SJCRH30 (cell line): ENCODE data around the gene CEBPG. TPM values are rescaled to one million over a fixed set of nuclear protein-coding genes. Genes with fewer than 3 reads are reported as not detected.

Experiments used
- DNase-seq, 2 experiments: peaks; one replicate each; pipeline ENCODE4 v3.0.0-alpha.2; 2015 to 2020
- H3K27ac ChIP-seq: fragments of 250-450 bp; sonication (Bioruptor Pico); 2 replicates; pipeline ENCODE4 v1.5.1; 2020; ENCODE audit warnings: mild to moderate bottlenecking, moderate library complexity
- H3K27me3 ChIP-seq: fragments of 250-450 bp; sonication (Bioruptor Pico); 2 replicates; pipeline ENCODE4 v1.5.1; 2020; ENCODE audit warnings: mild to moderate bottlenecking, moderate library complexity
- H3K36me3 ChIP-seq: fragments of 250-450 bp; sonication (Bioruptor Pico); 2 replicates; pipeline ENCODE4 v1.5.1; 2020; ENCODE audit warnings: mild to moderate bottlenecking, moderate library complexity
- H3K4me1 ChIP-seq: fragments of 250-450 bp; sonication (Bioruptor Pico); 2 replicates; pipeline ENCODE4 v1.5.1; 2020; ENCODE audit warnings: mild to moderate bottlenecking, moderate library complexity
- H3K4me3 ChIP-seq: fragments of 250-450 bp; sonication (Bioruptor Pico); 2 replicates; pipeline ENCODE4 v1.5.1; 2020; ENCODE audit warnings: mild to moderate bottlenecking, moderate library complexity
- H3K9me3 ChIP-seq: fragments of 250-450 bp; sonication (Bioruptor Pico); replicated peaks from 2 replicates; pipeline ENCODE4 v1.5.1; 2020; ENCODE audit warnings: mild to moderate bottlenecking, moderate library complexity
- total RNA-seq: library from RNA; depleted of rRNA; stranded (reverse); fragments of >200 nt; shearing (Covaris generic); gene quantifications from 2 replicates; pipeline ENCODE4 v1.2.3, GENCODE V29; 2014

CEBPG gene
- total RNA-seq, 1 experiment from 2014 or later, result 36.6 TPM

DNA sequence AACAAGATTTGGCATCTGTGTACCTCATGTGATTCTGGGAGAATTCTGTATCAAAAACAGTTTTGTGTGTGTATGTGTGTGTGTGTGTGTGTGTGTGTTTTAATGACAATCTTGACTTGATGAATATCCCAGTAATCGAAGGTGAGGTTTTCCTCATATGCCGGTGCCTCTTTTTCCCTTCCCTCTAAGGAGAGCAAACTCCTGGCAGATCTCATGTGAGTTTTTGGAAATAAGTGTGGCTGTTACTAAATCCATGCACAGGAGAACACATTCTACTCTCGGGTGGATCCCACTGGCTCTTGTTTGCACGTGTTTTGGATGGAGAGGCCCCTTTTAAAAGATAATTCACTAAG, 29.0 kb upstream of the CEBPG start:
- Histone ChIP-seq H3K36me3 (no peaks in the 10 kb centered on the region), H3K4me3 (no peak overlapping the region), H3K9me3 (no peaks in the 10 kb centered on the region), H3K4me1 (peaks cover 9% of the 10 kb centered on the region; the same call in 1 of the 2 replicates), H3K27me3 (0 out of 2 replicates have a peak, but pooled peaks cover 5% of the 10 kb centered on the region), H3K27ac (no peak overlapping the region)
- DNase-seq, result no peak

GRCh38 chr19:33345163-33345562, 28.3 kb upstream of the CEBPG start:
- no peak overlapping the region for H3K4me3 ChIP-seq
- no peak for DNase-seq
- H3K9me3 ChIP-seq, result no peaks in the 10 kb centered on the region
- H3K27me3 ChIP-seq, result 0 out of 2 replicates have a peak, but pooled peaks cover 5% of the 10 kb centered on the region
- peaks cover 9% of the 10 kb centered on the region; the same call in 1 of the 2 replicates for H3K4me1 ChIP-seq
- no peak overlapping the region for H3K27ac ChIP-seq
- H3K36me3 ChIP-seq, result no peaks in the 10 kb centered on the region

GRCh38 chr19:33346665-33347064, 26.8 kb upstream of the CEBPG start:
- DNase-seq, result no peak
- Histone ChIP-seq H3K4me3 (no peak overlapping the region), H3K27me3 (0 out of 2 replicates have a peak, but pooled peaks cover 5% of the 10 kb centered on the region), H3K4me1 (peaks cover 9% of the 10 kb centered on the region; the same call in 1 of the 2 replicates), H3K9me3 (no peaks in the 10 kb centered on the region), H3K27ac (no peak overlapping the region), H3K36me3 (no peaks in the 10 kb centered on the region)

DNA sequence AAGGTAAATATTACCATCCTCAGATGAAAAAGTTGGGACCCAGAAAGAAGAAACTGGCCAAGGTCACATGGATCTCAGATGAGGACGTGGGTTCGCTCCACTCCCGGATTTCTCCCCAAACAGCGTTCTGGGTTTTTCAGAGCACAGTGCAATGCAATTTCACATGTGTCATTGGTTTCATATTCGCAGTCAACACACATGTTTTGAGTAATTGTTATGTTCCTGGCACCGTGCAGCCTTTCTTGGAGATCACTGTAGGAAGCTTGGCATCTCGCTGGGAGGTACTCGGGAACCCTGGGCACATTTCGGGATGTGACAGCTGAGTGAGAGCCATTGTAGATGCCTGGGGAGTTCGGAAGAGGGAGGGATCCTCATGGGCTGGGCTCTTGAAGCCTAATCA, 26.2 kb upstream of the CEBPG start:
- H3K4me3 ChIP-seq, result no peak overlapping the region
- no peaks in the 10 kb centered on the region for H3K36me3 ChIP-seq
- no peak overlapping the region for H3K27ac ChIP-seq
- no peak for DNase-seq
- 0 out of 2 replicates have a peak, but pooled peaks cover 5% of the 10 kb centered on the region for H3K27me3 ChIP-seq
- peaks cover 9% of the 10 kb centered on the region; the same call in 1 of the 2 replicates for H3K4me1 ChIP-seq
- H3K9me3 ChIP-seq, result no peaks in the 10 kb centered on the region

- no peaks in the 10 kb centered on the region for H3K36me3 ChIP-seq
- peak; percentile 13 to 24 for DNase-seq
- H3K27me3 ChIP-seq, result 0 out of 2 replicates have a peak, but pooled peaks cover 5% of the 10 kb centered on the region
- peaks cover 9% of the 10 kb centered on the region for H3K4me1 ChIP-seq
- no peak overlapping the region for H3K27ac ChIP-seq
- no peaks in the 10 kb centered on the region for H3K9me3 ChIP-seq
- H3K4me3 ChIP-seq, result no peak overlapping the region
These were observed 25.1 kb upstream of the CEBPG start for GRCh38 chr19:33348301-33349010.

DNA sequence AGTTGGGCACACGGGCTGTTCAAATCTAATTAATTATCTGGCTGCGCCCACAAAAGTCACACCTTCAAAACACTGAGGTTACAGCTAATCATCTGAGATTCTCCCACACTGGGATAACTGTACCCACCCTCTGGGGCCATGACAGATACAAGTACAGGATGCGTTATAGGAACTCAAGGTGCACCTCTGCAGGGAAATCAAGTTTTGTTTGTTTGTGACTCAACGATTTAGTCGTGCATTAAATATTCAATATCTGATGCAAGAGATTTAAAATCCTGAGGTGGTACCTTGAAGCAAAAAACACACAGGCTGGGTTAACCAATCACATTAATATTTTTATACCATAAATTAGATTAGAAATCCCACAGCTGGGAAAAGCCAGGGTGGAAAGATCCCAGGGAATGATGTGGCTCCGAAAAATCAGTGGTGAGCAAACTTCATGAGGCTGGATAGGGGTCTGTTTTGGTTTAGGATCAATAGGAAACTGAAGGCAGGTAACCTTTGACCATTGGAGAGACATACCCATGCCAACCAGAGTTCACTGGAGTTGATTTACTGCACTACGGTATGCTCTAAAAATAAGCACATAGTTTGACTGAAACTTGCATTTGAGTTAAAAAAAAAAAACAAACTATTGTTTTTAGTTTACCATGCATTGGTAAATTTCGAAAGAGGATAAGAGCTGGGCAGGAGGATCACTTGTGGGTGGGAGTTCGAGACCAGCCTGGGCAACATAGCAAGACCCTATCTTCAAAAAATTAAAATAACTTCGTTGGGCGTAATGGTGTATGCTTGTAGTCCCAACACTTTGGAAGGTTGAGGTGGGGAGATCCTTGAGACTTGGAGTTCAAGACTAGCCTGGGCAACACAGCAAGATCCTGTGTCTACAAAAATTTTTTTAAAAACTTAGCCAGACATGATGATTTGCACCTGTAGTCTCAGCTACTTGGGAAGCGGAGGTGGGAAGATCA, 23.9 kb upstream of the CEBPG start:
- H3K36me3 ChIP-seq, result no peaks in the 10 kb centered on the region
- DNase-seq, result no peak
- peaks cover 8% of the 10 kb centered on the region for H3K4me1 ChIP-seq
- H3K9me3 ChIP-seq, result no peaks in the 10 kb centered on the region
- H3K27me3 ChIP-seq, result no peaks in the 10 kb centered on the region
- no peak overlapping the region for H3K4me3 ChIP-seq
- no peak overlapping the region for H3K27ac ChIP-seq

GRCh38 chr19:33350538-33351309, 22.8 kb upstream of the CEBPG start:
- no peaks in the 10 kb centered on the region; the same call in 1 of the 2 replicates for H3K9me3 ChIP-seq
- no peak overlapping the region for H3K27ac ChIP-seq
- no peak for DNase-seq

GRCh38 chr19:33355535-33355934, 18.0 kb upstream of the CEBPG start:
- Histone ChIP-seq H3K27ac (no peak overlapping the region), H3K4me3 (no peak overlapping the region), H3K36me3 (no peaks in the 10 kb centered on the region), H3K27me3 (no peaks in the 10 kb centered on the region), H3K4me1 (no peaks in the 10 kb centered on the region; the same call in 1 of the 2 replicates), H3K9me3 (no peaks in the 10 kb centered on the region; the same call in 1 of the 2 replicates)
- DNase-seq, result no peak

More at GRCh38 chr19:33350538-33351309, 22.8 kb upstream of the CEBPG start:
- H3K27me3 ChIP-seq, result no peaks in the 10 kb centered on the region
- H3K36me3 ChIP-seq, result no peaks in the 10 kb centered on the region
- H3K4me3 ChIP-seq, result no peak overlapping the region
- peaks cover 6% of the 10 kb centered on the region for H3K4me1 ChIP-seq

GRCh38 chr19:33357556-33357955, 16.0 kb upstream of the CEBPG start:
- H3K36me3 ChIP-seq, result no peaks in the 10 kb centered on the region
- no peaks in the 10 kb centered on the region for H3K27me3 ChIP-seq
- H3K4me3 ChIP-seq, result no peak overlapping the region
- no peak overlapping the region for H3K27ac ChIP-seq
- no peak for DNase-seq
- H3K9me3 ChIP-seq, result no peaks in the 10 kb centered on the region; the same call in 1 of the 2 replicates
- H3K4me1 ChIP-seq, result no peaks in the 10 kb centered on the region; the same call in 1 of the 2 replicates

- no peaks in the 10 kb centered on the region; the same call in 1 of the 2 replicates for H3K9me3 ChIP-seq
- H3K27me3 ChIP-seq, result no peaks in the 10 kb centered on the region; the same call in 1 of the 2 replicates
- H3K36me3 ChIP-seq, result no peaks in the 10 kb centered on the region
- no peak overlapping the region for H3K27ac ChIP-seq
- no peak overlapping the region for H3K4me3 ChIP-seq
- no peaks in the 10 kb centered on the region; the same call in 1 of the 2 replicates for H3K4me1 ChIP-seq
- no peak for DNase-seq
These were observed 15.1 kb upstream of the CEBPG start for GRCh38 chr19:33358408-33358807.

- DNase-seq, result no peak
- Histone ChIP-seq H3K27ac (no peak overlapping the region), H3K9me3 (no peaks in the 10 kb centered on the region; the same call in 1 of the 2 replicates), H3K4me3 (no peak overlapping the region), H3K36me3 (no peaks in the 10 kb centered on the region), H3K4me1 (no peaks in the 10 kb centered on the region), H3K27me3 (no peaks in the 10 kb centered on the region; the same call in 1 of the 2 replicates)
These were observed 13.9 kb upstream of the CEBPG start for GRCh38 chr19:33359581-33359980.

DNA sequence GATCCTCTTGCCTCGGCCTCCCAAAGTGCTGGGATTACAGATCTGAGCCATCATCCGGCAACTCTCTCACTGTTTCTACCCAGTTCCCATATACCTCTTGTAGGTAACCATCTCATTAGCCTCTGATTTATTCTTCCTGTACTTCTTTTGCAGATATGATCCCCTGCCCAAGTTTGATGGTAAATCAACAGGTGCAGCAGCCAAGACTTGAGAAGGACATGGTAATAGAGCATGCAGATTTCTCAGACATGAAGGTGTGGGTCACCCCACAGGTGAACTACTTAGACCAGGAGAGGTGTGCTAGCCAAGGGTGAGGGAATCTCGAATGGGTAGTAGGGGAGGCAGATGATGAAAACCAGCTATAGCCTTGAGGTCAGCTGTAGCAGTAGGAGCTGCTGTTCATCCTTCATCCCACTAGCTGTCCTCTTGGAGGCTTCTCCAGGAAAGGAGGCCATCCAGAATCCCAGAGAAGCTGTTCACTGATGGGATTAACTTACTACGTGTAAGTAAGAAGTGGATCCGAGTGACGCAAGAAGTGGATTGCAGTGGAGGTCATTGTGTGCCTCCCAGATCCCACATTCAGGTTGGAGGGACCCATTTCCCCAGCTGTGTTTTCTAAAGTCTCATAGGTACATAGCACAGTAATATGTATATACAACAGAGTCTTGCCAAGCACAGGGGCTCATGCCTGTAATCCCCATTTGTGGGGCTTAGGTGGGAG, 10.8 kb upstream of the CEBPG start:
- Histone ChIP-seq H3K36me3 (no peaks in the 10 kb centered on the region), H3K27ac (no peak overlapping the region), H3K4me3 (no peak overlapping the region), H3K9me3 (no peaks in the 10 kb centered on the region), H3K27me3 (peaks cover 5% of the 10 kb centered on the region; the same call in 1 of the 2 replicates), H3K4me1 (peaks cover 1% of the 10 kb centered on the region; the same call in 1 of the 2 replicates)
- DNase-seq, result no peak

DNA sequence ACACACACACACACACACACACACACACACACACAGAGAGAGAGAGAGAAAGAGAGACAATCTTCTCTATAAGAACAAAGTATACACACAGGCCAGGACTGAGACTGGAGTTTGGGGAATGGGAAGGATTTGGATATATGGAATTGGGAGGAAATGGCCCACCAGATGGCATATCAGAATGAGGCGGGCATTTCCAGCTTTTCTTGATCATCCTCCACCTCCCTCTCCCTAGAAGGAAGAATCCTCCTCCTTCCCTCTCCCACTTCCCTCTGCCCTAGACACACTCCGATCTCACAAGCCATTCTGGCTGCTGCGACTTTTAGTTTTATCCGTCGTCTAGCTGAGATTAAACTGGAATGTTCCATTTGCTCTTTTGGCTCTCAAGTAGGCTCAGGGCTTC, 10.0 kb upstream of the CEBPG start:
- no peak overlapping the region for H3K27ac ChIP-seq
- H3K27me3 ChIP-seq, result peaks cover 5% of the 10 kb centered on the region; the same call in 1 of the 2 replicates
- no peaks in the 10 kb centered on the region for H3K9me3 ChIP-seq
- H3K36me3 ChIP-seq, result no peaks in the 10 kb centered on the region
- H3K4me3 ChIP-seq, result no peak overlapping the region
- DNase-seq, result no peak
- H3K4me1 ChIP-seq, result peaks cover 9% of the 10 kb centered on the region
